Activated CD4-positive, alpha-beta T cell treated with anti-CD3 and anti-CD28 coated beads, Interleukin-10, Interleukin-2, amounts not matched to agents 100 ng/mL and 50 ng/mL, durations not matched to agents 16 hours and 8 hours (primary cell): ENCODE results near the gene SERF2.
"Not testable (repeated sequence)": the region's sequence is repeated elsewhere in the genome, so short reads cannot be mapped to it uniquely, and the experiment has no call there.

ENCODE experiments used
- DNase-seq: peaks from one replicate; pipeline ENCODE4 v3.0.0-alpha.2; 2020

Gene SERF2

GRCh38 chr15:43830691-43831275 lies 38.7 kb downstream of the SERF2 start:
- DNase-seq = not testable (repeated sequence)

GRCh38 chr15:43831519-43832052 lies 39.5 kb downstream of the SERF2 start:
- not testable (repeated sequence) for DNase-seq

- not testable (repeated sequence) for DNase-seq
These were observed 40.4 kb downstream of the SERF2 start for GRCh38 chr15:43832485-43832884.

GRCh38 chr15:43845421-43845820 lies 53.3 kb downstream of the SERF2 start:
- no peak for DNase-seq
